GM19467 (cell line): ENCODE results near the gene TPX2.

ENCODE experiments used
- ATAC-seq: cut with Tn5 transposase; IDR thresholded peaks from one replicate; pipeline ENCODE4 v1.9.1; 2021; ENCODE audit warnings: mild to moderate bottlenecking, moderate library complexity; ENCODE audit not compliant: unreplicated experiment

TPX2 gene

GRCh38 chr20:31760519-31761240, 21.6 kb downstream of the TPX2 start:
- no peak for ATAC-seq

- no peak for ATAC-seq
These were observed 25.7 kb downstream of the TPX2 start for GRCh38 chr20:31764641-31765305.

- ATAC-seq = no peak
These were observed 28.7 kb downstream of the TPX2 start for GRCh38 chr20:31767805-31768204.

DNA sequence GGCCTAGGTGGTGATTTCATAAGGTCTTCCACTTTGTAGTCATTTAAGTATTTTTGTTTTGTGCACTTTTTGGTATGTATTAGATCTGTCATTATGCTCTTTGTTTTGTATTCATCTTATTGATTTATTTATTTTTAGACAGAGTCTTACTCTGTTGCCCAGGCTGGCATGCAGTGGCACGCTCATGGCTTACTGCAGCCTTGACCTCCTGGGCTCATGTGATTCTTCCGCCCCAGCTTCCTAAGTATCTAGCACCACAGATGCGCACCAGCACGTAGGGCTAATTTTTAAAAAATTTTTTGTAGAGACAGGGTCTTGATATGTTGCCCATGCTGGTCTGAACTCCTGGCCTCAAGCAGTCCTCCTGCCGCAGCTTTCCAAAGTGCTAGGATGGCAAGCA, 30.6 kb downstream of the TPX2 start:
- no peak for ATAC-seq

DNA sequence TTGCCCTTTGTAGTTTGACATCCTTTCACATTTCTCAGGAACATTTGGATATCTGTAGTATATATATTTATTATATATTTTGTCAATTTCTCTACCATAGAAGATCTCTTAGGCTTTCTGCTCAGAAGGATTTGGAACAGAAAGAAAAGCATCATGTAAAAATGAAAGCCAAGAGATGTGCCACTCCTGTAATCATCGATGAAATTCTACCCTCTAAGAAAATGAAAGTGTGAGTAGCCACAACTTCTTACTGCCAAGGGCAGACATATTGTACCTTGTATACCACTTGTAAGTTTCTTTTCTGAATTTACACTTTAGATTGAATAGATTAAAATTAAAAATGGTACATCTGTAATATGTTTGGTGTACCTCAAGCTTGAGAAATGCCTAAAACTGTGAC, 31.2 kb downstream of the TPX2 start:
- no peak for ATAC-seq

GRCh38 chr20:31774408-31774807, 35.3 kb downstream of the TPX2 start:
- no peak for ATAC-seq

DNA sequence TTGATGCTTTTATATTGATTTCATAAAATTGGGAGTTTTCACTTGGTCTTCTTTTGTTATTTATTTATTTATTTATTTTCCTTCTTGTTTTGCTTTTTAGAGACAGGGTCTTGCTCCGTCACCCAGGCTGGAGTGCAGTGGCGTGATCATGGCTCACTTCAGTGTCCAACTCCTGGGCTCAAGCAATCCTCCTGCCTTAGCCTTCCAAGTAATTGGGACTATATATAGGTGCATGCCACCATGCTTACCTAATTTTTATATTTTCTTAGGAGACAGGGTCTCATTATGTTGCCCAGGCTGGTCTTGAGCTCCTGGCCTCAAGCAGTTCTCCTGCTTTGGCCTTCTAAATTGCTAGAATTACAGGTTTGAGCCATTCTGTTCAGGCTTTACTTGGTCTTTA, 41.7 kb downstream of the TPX2 start:
- no peak for ATAC-seq

DNA sequence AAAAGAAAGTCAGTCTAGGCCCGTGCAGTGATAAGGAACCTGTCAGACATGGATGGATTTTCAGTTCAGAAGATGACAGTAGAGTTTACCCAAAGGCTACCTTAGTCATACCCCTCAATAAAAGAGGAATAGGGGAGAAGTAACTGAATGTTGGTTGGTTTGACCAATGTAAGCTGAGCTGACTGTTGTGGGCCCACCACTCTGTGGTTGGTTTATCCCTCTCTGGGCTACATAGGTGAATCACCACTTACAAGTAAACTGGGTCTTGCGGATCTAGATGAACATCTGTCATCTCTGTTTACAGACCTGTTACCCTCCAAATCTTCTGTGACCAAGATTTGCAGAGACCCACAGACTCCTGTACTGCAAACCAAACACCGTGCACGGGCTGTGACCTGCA, 42.9 kb downstream of the TPX2 start:
- no peak for ATAC-seq

- no peak for ATAC-seq
These were observed 45.4 kb downstream of the TPX2 start for GRCh38 chr20:31784354-31785044.

- ATAC-seq = no peak
These were observed 46.0 kb downstream of the TPX2 start for GRCh38 chr20:31785089-31785488.

DNA sequence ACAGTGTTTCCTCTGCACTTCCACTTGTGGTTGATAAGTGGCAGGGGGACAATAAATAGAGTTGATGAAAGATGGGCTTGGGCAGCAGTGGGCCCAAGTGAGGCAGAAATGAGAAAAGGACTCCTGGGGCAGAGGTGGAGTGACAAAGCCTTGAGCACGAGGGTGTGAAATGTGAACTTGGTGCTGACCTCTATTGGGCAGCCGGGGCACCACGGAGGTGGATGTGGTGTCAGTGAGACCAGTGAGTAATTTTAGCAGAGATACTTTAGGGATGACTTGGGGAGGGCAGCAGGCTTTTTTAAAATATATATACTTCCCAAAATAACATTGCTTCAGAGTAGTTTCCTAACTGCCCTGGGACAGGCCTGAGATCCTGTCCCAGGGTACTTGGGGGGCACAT, 49.5 kb downstream of the TPX2 start:
- no peak for ATAC-seq

GRCh38 chr20:31790401-31790800, 51.3 kb downstream of the TPX2 start:
- no peak for ATAC-seq

DNA sequence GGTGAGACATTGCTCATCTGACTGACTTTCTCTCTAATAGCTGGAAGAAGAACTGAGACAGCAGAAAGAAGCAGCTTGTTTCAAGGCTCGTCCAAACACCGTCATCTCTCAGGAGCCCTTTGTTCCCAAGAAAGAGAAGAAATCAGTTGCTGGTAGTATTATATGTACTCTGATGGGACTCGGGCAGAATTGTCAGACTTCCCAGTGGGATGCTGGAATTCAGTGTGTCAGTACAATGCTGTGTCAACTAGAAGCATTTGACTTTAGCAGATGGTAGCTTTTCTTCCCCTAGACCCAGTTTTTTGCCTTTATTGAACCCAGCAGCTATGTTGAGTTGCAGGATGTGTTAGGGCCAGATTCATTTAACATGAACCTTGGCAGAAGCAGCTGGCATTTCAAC, 58.3 kb downstream of the TPX2 start:
- ATAC-seq = no peak

DNA sequence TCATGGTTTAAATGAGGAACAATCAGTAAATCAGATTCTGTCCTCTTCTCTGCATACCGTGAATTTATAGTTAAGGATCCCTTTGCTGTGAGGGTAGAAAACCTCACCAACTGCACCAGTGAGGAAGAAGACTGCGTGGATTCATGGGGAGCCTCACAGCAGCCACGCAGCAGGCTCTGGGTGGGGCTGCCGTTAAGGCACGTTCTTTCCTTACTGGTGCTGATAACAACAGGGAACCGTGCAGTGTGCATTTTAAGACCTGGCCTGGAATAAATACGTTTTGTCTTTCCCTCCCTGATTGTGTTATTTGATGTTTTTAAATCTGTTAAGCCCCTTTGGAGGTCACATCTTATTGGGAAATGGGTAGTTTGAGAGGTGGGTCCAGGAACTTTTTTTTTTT, 62.4 kb downstream of the TPX2 start:
- ATAC-seq = no peak

- no peak for ATAC-seq
These were observed 64.6 kb downstream of the TPX2 start for GRCh38 chr20:31803552-31804291.

- no peak for ATAC-seq
These were observed 67.7 kb downstream of the TPX2 start for GRCh38 chr20:31806564-31807355.

- no peak for ATAC-seq
These were observed 69.4 kb downstream of the TPX2 start for GRCh38 chr20:31808481-31808880.

DNA sequence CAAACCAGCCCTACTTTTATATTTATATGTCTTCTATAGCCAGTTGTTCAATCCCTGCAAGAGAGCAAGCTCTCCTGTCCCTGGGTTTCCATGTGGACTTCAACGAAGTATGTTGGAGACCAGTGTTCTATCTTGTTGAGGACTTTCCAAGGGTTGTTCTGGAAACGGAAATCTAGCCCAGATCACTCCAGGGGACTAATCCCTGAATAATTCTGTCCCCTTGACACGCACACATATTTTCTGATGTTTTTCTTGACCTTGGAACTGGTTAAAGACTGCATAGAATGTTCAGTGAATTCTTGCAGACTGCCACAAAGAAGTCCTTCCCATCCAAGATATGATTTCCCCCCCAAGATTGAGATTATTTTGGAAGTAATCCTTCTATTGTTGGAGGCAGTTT, 70.6 kb downstream of the TPX2 start:
- no peak for ATAC-seq

DNA sequence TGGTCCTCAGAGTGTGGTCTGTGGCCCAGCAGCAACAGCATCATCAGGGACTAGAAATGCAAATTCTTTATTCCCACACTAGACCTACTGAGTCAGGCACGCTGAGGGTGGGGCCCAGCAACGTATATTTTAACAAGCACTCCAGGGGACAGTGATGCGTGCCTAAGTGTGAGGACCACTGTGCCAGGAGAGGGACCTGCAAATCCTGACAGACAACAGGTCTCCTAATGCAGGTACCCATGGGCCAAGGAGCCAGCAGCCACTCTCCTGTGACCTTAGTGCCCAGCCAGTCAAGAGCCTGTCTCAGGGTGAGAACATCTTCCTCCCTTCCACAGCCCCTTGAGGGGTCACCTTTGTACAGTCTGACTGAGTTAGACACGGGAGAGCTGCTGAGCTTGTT, 72.1 kb downstream of the TPX2 start:
- ATAC-seq = no peak

DNA sequence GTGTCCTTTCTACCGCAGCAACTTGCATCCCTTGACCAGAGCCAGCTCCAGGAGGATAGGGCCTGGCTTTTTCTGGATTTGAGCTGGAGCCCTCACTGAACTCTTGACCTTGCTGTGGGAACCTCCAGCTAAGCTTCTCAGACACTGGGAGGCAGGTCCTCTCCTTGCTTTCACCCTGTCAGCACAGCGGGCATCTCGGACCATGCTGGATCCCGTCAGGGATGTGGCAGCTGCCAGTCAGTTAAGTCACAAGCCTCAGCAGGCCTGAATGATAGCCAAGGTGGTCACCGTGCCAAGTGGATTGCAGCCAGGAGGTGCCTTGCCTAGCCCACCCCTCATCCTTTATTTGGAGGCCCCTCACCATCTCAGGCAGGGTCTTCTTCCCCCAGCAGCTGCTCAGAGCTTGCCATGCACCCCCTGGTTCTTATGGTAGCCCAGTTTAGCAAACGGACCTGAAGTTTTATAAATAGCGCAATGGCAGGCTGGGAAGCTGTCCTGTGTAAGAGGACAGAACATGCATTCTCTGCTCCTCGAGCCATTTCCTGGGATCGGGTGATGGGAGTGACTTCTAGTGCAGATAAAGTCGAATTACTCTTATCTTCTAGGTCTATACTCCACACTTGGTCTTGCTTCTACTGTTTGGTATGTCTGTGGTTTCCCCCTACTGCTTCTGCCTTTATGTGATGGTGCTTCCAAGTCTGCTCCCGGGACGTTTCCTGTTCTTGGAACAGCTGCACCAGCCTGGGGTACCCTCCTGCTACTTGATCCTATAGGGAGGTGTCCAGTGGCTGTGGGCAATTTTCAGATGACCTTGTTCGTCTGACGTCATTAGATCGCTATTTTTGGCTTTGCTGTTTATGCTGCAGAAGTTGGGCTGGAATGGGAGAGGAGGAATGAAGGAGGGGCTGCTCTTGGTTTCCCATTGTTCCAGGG, 73.0 kb downstream of the TPX2 start:
- no peak for ATAC-seq
